NCI-H2227 (cell line): ENCODE data around the gene AFAP1.

ENCODE experiments used
- DNase-seq: peaks from one replicate; lab custom pipeline; 2025; ENCODE audit not compliant: unreplicated experiment; lab: John Stamatoyannopoulos, UW

Gene AFAP1

DNA sequence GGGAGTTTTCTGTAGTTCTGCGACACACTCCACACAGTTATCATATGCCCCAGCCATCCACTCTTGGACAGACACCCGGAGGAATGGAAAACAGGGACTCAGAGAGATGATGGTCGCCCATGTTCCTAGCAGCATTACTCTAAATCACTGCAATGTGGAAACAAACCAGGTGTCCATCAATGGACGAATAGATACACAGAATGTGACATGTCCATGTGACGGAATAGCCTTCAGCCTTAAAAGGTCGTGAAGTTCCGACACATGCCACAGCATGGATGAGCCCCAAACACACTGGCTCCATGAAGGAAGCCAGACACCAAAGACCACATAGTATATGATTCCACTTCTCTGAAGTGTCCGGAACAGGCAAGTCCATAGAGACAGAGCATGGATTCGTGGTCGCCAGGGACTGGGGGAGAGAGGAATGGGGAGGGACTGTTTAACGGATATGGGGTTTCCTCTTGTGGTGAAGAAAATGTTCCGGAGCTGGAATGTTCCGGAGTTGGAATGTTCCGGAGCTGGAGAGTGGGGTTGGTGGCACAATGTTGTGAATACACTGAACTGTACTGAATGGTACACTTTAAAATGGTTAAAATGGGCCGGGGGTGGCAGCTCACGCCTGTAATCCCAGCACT lies 28.7 kb upstream of the AFAP1 start:
- no peak for DNase-seq

DNA sequence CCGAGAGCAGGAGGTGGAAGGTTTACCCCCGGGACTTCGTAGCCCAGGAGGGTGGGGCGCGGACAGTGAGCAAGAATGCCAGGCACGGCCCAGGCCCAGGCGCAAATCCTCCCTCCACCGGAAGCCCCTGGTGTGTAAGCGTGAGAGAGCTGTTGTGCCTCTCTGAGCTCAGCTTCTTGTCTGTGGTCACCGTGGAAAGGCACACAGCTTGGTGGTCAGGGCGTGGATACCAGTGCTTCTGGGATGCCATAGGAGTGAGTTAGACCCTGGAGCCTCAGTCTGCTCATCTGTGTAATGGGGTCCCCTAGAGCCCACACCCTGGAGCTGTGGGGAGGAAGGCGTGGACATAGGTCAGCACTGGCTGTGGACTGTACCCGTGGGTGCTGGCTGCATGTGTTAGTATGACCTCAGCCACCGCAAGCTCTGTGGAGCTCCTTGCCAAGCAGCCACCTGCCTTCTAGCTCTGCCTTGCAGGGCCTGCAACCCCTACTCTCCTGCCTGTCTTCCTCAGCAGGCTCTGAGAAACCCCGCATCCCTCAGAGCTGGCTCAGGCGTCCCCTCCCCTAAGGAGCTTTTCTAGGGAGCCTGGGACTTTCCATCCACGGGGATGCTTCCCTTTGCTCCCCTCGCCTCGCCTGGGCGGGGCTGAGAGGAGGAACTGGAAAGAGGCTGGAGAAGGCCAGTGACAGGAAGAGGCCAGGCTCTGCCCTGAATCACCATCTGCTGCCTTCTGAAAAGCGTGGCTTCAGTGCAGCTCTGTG lies 28.0 kb upstream of the AFAP1 start:
- no peak for DNase-seq

DNA sequence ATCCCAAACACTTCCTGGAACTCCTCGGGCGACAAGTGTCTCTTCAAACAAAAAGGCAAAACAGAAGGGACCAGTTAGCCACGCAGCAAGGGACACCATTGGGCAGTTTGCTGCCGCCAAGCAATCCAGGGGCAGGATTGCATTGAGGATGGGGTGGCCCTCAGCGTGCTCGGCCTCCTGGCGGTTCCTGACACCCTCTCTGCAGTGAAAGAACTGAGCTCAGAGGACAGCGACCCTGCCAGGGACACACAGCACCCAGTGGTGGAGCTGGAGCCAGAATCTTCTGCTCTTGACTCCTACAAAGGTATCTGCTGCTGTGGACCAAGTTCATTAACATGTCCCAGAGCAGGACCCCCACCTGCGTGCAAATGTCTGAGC lies 27.4 kb upstream of the AFAP1 start:
- DNase-seq, result no peak

DNA sequence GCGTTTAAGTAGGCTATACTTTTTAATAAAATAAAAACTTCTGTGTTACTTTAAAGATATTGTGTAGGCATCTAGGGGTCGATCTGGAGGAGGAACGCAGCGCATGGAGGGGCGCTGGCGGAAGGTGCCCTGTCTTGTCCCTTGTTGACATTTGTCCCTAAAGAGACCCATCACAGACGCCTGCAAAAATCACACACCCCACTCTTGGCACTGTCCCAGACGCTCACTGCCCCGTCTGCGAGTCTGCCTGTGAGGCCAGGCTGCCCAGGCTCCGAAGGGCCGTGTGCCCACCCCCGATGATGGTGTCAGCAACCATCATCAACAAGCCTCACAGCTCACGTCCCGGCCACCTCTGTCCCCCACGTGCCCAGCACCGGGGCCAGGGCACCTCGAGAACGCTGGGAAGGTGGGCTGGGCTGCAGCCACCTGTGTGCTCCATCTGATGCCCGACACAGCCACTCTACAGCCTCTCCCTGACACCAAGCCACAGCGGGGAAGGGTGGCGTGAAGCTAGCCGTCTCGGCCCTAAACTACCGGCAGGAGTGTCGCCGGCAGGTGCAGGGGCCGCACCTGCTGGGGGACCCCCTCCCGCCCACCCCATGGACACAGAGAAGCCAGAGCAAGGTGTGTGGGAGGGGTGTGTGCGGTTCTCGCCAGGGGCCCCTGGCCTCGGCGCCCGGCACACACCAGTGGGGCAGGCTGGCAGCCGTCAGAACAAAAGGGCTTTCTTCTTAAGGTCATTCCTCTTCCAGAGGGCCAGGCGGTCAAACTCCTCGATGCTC lies 26.8 kb upstream of the AFAP1 start:
- DNase-seq, result no peak

DNA sequence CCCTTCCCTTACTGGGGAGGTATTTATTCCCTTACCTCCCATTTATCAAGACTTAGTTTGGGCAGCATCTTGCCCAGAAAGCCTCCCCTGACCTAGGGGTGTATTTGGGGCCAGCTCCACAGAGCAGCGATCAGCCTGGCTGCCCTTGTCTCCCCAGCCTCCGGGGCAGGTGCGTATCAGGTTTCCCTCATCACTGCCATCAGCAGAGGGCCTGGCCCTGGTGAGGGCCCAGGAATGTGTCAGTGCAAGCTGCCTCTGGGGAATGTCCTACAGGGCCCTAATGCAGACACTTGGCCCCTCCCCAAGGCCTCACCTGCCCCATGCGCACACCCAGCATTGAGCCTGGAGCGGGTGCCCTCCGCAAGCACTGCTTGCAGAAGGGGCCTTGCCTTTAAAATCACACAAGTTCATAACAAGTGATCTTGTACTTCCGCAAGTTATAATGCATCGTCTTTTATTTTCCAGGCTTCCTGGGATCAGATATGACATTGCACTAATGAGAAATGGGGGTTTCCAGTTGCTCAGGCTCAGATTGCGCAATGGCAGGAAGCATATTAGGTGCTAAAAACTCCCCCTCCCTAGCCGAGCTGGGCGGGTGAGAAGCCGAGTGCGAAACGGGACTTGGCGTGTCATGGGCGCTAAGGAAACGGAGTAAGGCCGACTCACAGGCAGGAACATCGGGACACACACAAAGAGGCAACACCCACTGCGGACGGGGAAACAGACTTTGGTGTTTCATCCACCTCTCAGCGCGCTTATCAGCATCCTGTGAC lies 25.4 kb upstream of the AFAP1 start:
- no peak for DNase-seq

DNA sequence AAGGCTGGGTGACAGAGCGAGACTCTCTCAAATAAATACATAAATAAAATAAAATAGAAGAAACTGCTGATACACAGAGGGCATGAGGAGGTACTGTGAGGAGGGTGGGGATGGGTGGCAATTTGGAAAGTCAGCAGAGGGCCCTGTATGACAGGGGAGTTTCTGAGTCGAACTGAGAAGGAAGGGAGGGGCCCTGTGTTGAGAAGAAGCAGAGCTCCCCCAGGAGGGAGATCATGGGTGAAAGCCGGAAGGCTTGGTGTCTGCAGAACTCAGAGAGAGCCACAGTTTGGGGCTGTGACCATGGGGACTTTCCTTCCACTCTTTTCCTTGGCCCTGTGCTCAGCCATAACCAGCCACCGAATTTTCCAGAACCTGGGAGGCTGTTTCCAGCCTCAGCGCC lies 24.8 kb upstream of the AFAP1 start:
- DNase-seq, result no peak

DNA sequence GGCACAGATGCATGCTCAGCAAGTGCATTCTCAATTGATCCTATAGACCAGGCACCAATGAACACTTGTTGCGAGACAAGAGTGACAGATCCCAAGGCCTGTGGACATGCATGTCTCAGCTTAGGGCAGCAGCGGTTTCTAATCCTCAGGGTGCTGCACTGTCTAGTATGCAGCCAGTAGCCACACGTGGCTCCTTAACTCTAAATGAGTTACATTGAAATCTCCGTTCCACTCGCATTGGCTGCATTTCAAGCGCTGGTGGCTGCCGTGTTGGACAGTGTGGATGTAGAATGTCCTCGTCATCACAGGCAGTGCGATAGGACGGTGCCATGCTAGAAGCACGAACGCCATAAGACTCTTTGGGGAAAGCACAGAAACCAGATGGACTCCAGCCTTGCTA lies 24.0 kb upstream of the AFAP1 start:
- DNase-seq, result no peak

DNA sequence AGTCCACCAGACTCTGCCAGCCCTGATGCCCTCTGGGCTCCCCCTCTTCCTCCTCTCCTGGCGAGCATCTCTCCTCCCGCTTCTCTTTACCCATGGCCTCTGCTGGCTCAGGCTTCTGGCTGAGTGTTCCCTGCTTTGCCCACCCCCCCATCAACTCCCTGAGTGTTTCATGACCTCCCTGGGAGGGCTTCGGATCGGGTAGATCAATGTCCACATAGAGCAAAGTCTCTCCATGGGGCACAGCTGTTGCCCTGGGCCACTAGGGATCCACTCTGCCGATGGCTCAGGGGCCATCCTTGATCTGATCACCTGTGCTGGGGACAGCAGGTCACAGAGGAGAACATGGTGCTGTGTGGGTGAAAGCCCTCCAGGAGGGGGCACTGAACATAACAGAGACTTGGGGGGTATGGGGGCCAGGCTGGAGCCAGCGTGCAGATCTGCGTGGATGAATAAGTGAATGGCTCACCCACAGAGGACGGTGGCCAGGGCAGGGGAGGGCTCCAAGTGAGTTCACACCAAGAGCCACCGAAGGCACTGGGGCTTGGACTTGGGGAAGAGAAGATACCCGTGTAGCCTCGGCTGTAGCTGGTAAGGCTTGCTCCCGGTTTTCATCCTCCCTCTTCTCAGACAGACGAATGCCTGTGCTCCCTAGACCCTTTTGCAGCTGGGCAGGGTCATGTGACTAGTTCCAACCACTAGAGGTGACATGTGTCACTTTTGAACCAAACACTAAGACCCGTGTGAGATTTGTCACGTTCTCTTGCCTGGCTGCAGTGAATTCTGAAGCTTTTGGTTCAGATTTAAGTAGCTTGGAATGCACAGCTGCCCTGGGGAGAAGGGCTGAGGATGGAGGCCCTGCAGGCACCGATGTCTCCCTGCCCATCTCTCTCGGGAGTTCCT lies 23.2 kb upstream of the AFAP1 start:
- no peak for DNase-seq

DNA sequence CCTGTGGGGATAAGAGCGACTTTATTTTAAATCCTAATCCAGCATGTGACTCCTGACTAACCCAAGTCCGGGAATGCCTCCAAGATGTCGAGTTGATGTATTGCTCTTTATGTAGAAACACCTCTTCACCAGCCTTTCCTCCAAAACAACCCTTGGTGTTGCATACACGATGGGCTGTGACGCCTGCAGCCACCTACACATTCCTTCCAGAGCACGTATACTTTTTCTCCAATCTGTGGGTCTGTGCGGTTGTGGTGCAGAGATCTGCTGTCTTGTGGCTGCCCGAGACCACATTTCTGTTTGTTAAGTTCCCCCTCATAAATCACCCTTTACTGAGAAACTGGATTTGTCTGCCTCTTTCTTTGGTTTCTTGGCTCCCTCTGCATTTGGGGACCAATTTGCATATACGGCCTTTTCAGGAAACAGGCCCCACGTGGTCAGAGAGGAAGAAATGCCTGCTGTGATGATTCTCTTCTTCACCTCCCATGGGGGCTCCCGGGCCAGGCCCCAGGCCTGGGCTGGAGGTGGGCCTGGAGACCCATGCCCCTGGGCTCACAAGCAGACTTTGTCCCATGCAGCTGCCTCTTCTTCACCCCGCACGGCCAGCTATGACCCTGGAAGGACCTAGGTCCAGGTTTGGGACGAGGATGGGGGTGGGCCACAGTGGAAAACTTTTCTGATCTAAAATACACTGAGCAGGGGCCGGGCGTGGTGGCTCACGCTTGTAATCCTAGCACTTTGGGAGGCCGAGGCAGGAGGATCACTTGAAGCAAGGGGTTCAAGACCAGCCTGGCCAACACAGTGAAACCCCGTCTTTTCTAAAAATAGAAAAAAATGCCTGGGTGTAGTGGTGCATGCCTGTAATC lies 21.4 kb upstream of the AFAP1 start:
- DNase-seq, result no peak

DNA sequence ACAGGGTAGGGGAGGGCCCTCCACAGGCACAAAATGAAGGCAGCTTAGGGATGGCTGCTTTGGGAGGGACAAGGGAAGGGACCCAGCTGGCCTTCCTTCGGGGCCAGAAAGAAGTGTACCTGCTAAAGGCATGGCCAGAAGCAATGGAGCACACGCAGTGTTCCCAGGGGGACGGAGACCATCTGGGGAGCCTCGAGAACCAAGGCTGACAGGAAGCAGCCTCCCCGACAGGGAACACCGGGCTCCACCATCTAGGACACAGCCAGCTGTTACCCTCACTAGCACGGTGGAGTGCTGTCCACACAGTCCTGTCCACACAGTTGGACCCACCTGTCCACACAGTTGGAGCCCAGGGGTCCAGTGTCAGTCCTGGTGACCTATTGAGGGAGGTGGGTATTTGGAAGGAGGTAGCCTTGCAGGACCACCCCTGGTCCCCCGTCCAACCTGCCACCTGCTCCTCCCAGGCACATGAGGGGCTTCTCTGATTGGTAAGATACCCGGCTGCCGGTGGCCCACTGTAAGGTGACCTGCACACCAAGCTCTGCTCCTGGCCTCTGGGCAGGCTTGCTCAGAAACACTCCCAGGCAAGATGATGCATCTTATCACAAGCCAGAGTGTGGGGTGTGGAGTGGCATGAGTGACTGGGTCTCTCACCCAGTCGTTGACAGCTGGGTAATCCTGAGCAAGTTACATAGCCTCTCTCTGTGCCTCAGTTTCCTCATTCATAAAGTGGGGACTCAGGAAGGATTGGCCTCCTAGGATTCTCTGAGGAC lies 20.5 kb upstream of the AFAP1 start:
- DNase-seq, result no peak

DNA sequence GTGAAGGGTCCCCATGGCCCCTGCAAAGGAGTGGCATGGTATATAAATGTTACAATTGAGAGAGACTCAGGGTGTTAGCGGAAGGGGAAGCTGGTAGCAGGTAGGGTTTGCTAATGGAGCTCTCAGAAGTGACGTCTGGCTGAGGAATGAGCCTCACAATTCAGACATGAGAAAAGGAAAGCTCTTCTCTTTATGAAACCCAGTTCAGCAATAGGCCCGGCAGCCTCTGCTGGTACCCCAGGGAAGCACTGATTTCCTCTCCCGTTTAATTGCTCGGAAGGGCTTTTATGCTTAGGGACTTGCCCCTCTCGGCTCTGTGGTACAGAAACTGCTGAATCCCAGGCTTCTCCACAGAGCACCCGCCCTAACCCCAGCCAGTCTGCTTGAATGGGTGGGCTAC lies 19.4 kb upstream of the AFAP1 start:
- no peak for DNase-seq

DNA sequence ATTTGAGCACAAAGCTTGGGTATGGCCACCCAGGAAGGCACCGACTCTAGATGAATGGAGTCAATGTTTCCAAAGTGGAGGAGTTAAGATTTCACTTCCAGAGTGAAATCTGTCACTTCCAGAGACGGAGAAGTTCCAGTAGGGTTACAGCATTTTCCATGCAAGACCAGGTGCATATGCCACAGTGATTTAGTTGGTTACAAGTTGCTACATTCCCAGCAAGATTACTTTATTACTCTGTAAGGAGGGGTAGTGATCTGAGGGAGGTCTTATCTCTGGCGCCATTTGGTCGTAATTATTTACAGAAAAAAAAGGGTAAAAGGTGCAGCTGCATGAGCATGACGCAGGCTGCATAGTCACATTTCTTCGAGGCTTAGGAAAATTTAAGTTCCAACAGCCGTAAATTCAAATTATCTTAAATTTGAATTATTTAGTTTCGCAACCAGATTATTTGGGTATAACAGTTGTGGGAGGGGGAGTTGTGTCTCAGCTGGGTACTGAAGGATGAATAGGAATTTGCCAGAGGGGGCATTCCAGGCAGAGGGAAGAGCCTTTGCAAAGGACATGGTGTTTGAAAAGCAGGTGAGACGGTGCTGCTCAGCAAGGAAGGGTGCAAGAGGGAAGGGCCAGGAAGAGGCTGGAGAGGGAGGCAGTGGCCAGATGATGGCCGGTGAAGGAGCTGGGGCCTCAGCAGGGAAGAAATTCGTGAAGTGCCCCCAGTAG lies 17.4 kb upstream of the AFAP1 start:
- no peak for DNase-seq

DNA sequence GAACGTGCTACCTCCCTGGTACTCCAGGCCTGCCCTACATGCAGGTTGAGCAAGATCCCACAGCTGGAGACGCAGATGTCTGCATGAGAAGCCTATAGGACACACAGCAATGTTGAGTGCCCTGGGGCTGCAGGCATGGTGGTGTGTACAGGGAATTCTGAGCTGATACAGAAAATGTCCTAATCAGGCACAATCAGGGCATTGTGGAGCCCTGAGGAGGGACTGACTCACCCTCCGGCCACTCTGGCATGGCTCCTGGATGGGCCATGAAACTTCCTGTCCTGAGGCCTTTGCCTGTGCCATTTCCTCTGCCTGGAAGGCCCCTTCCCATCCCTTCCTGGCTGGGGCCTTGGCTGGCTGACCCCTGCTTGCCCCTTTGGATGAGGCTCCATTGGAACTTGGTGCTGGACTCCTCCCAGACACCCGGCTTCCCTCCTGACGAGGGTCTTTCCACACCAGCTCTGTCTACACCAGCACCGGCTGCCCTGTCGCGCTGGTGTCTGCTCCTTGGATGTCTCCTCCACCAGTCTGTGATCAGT lies 16.7 kb upstream of the AFAP1 start:
- DNase-seq, result no peak

DNA sequence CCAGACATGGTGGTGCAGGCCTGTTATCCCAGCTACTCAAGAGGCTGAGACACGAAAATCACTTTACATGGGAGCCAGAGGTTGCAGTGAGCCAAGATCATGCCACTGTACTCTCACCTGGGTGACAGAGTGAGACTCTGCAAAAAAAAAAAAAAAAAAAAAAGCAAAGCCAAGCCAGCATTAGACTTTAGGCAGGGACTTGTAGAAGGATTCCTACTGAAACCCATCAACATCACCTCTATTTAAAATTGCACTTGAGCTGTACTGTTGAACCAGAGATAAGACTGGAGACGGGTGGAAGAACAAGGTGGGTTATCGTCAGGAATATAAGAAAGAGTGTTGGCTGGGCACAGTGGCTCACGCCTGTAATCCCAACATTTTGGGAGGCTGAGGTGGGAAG lies 15.7 kb upstream of the AFAP1 start:
- no peak for DNase-seq

DNA sequence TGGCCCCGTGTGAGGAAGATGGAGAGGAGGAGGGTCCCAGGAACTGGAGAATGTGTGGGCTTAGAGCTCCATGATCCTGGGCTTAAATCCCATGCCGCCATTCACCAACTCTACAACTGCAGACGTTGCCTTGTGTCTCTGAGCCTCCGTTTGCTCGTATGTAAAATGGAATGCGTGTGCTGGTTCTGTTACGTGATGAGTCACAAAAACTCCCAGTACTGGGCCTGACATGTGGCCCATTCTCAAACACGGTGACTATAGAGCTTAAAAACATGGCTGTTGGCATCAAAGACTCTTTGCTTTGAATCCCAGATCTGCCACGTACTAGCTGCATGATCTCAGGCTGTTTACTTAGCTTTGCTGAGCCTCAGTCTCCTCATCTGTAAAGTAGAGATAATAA lies 13.0 kb upstream of the AFAP1 start:
- DNase-seq, result no peak

DNA sequence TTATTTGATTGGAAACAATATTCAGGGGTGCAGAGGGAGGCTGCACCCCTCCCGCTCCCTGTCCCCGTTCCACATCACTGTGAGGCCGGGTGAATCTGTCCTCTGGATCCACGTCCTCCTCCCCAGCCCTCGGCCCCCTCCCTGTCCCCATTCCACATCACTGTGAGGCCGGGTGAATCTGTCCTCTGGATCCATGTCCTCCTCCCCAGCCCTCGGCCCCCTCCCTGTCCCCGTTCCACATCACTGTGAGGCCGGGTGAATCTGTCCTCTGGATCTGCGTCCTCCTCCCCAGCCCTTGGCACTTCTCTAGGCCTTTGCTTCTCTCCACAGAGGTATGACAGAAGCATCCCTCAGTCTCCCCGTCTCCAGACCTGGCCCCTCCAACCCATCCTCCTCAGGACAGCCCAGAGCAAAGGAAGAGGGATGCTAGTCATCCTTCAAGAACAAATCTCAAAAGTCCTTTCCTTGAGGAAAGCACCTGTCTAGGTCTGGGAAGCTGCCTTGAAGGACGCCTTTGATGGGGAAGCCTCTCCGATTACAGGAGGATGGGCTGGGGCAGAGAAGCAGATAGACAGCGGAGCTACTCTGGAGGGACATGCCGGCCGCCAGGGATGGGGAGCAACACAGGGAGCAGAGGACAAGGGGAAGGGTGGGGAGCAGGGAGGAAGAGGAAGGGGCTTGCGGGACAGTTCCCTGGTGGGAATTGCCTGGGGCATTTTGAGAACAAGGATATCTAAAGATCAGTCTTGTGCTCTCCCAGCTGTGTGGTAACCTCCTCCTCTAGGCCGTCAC lies 10.8 kb upstream of the AFAP1 start:
- no peak for DNase-seq

DNA sequence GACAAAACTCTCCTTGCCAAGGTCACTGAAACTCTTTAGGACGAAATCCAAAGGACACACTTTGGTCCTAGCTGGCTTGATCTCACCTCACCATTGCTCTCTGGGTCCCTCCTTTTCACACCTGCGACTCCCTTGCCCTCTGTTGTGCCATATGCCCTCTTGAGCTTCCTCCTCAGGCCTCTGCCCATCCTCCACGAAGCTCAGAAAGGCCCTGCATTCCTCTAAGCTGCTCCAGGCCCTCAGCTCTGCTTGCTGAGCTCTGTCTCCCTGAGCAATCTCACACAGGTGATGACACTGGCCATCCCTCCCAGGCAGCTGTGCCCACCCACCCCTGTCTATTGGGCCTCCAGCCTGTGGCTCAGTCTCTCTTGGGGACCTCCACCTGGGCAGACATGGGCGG lies 10.1 kb upstream of the AFAP1 start:
- no peak for DNase-seq
